Liver (tissue), 3 donors: ENCODE measurements around the gene CTXND1.

Source experiments
- ATF3 ChIP-seq: IDR thresholded peaks from 2 replicates; pipeline ENCODE4 v1.6.1; 2016; ENCODE audit warnings: antibody characterized with exemption
- CTCF ChIP-seq: fragments of 150-350 bp; IDR thresholded peaks from 2 replicates; pipeline ENCODE4 v1.5.1; 2017; ENCODE audit warnings: improper control_type of control experiment, low read depth, low read length; ENCODE audit not compliant: missing input control
- GABPA ChIP-seq, 2 donors: IDR thresholded peaks in 1 of 2; conservative IDR thresholded peaks in 1 of 2; 2 replicates each; pipeline ENCODE4 v1.6.1; 2016; ENCODE audit warnings: antibody characterized with exemption in 2 of 2, mild to moderate bottlenecking in 1 of 2, moderate library complexity in 1 of 2
- HNF4A ChIP-seq, 2 donors: conservative IDR thresholded peaks; 2 replicates each; pipeline ENCODE4 v1.6.1; 2016; ENCODE audit warnings: antibody characterized with exemption in 2 of 2, mild to moderate bottlenecking in 2 of 2
- HNF4G ChIP-seq: IDR thresholded peaks from 2 replicates; pipeline ENCODE4 v1.6.1; 2016; ENCODE audit warnings: antibody characterized with exemption
- JUND ChIP-seq, 2 donors: IDR thresholded peaks; 2 replicates each; pipeline ENCODE4 v1.6.1; 2016; ENCODE audit warnings: antibody characterized with exemption in 2 of 2
- RAD21 ChIP-seq, 2 donors: IDR thresholded peaks; 2 replicates each; pipeline ENCODE4 v1.6.1; 2016; ENCODE audit warnings: antibody characterized with exemption in 2 of 2, mild to moderate bottlenecking in 2 of 2
- RXRA ChIP-seq, 2 donors: IDR thresholded peaks; 2 replicates each; pipeline ENCODE4 v1.6.1; 2017 to 2018; ENCODE audit warnings: antibody characterized with exemption in 2 of 2, mild to moderate bottlenecking in 1 of 2
- SP1 ChIP-seq: IDR thresholded peaks from 2 replicates; pipeline ENCODE4 v1.6.1; 2018; ENCODE audit warnings: antibody characterized with exemption, mild to moderate bottlenecking
- TAF1 ChIP-seq: conservative IDR thresholded peaks from 2 replicates; pipeline ENCODE4 v1.6.1; 2016; ENCODE audit warnings: antibody characterized with exemption, mild to moderate bottlenecking
- YY1 ChIP-seq: IDR thresholded peaks from 2 replicates; pipeline ENCODE4 v1.6.1; 2016; ENCODE audit warnings: antibody characterized with exemption, mild to moderate bottlenecking
- ZBTB33 ChIP-seq: IDR thresholded peaks from 2 replicates; pipeline ENCODE4 v1.6.1; 2016; ENCODE audit warnings: antibody characterized with exemption
- TF ChIP-seq, protein P1 (sequence below): IDR thresholded peaks from 2 replicates; pipeline ENCODE4 v1.6.1; 2016; ENCODE audit warnings: antibody characterized with exemption
- TF ChIP-seq, protein P2 (sequence below): IDR thresholded peaks from 2 replicates; pipeline ENCODE4 v1.6.1; 2016; ENCODE audit warnings: antibody characterized with exemption, mild to moderate bottlenecking
- donor health status: healthy.
- donor health status: healthy.

GRCh38 chr15:80207887-80208286 is 44.1 kb downstream of the CTXND1 start:
- TF ChIP-seq CTCF (no peak), RXRA (IDR thresholded peaks at IDR 0.05) (peak; percentile 89 to 93), YY1 (peak; percentile 86), TAF1 (no peak), RAD21 (IDR thresholded peaks at IDR 0.05) (peak; percentile 47 to 57), ATF3 (peak; percentile 70), GABPA (IDR thresholded peaks at IDR 0.05 in 1 of 2, conservative IDR thresholded peaks at IDR 0.05 in 1 of 2) (peak in 1 of 2 donors; percentile 57), HNF4G (peak; percentile 91), ZBTB33 (peak; percentile 87), JUND (IDR thresholded peaks at IDR 0.05) (peak; percentile 83 to 89), SP1 (peak; percentile 95), HNF4A (conservative IDR thresholded peaks at IDR 0.05) (peak; percentile 99)
- TF ChIP-seq, protein P1, sequence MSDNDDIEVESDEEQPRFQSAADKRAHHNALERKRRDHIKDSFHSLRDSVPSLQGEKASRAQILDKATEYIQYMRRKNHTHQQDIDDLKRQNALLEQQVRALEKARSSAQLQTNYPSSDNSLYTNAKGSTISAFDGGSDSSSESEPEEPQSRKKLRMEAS = peak; percentile 83
- TF ChIP-seq, protein P2, sequence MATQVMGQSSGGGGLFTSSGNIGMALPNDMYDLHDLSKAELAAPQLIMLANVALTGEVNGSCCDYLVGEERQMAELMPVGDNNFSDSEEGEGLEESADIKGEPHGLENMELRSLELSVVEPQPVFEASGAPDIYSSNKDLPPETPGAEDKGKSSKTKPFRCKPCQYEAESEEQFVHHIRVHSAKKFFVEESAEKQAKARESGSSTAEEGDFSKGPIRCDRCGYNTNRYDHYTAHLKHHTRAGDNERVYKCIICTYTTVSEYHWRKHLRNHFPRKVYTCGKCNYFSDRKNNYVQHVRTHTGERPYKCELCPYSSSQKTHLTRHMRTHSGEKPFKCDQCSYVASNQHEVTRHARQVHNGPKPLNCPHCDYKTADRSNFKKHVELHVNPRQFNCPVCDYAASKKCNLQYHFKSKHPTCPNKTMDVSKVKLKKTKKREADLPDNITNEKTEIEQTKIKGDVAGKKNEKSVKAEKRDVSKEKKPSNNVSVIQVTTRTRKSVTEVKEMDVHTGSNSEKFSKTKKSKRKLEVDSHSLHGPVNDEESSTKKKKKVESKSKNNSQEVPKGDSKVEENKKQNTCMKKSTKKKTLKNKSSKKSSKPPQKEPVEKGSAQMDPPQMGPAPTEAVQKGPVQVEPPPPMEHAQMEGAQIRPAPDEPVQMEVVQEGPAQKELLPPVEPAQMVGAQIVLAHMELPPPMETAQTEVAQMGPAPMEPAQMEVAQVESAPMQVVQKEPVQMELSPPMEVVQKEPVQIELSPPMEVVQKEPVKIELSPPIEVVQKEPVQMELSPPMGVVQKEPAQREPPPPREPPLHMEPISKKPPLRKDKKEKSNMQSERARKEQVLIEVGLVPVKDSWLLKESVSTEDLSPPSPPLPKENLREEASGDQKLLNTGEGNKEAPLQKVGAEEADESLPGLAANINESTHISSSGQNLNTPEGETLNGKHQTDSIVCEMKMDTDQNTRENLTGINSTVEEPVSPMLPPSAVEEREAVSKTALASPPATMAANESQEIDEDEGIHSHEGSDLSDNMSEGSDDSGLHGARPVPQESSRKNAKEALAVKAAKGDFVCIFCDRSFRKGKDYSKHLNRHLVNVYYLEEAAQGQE = peak; percentile 85
